KMS-11 (cell line): ENCODE data around the gene AFG3L2.

ENCODE experiments used
- H2AFZ ChIP-seq: fragments of 200-600 bp; sonication (generic); 2 replicates; pipeline ENCODE4 v1.6.1; 2016; ENCODE audit warnings: antibody characterized with exemption, mixed run types, low read depth
- H3K27ac ChIP-seq: fragments of 200-600 bp; sonication (generic); 2 replicates; pipeline ENCODE4 v1.6.1; 2016; ENCODE audit warnings: mild to moderate bottlenecking, mixed run types
- H3K27me3 ChIP-seq: fragments of 200-600 bp; sonication (generic); 2 replicates; pipeline ENCODE4 v1.6.1; 2017; ENCODE audit warnings: mild to moderate bottlenecking, low read depth, mixed run types, moderate library complexity; ENCODE audit not compliant: insufficient read depth
- H3K36me3 ChIP-seq: fragments of 200-600 bp; sonication (generic); 2 replicates; pipeline ENCODE4 v1.6.1; 2017; ENCODE audit warnings: mild to moderate bottlenecking, mixed run types; ENCODE audit not compliant: insufficient read depth
- H3K4me1 ChIP-seq: fragments of 200-600 bp; sonication (generic); 2 replicates; pipeline ENCODE4 v1.6.1; 2016; ENCODE audit warnings: mild to moderate bottlenecking, low read depth, mixed run types; ENCODE audit not compliant: poor library complexity, severe bottlenecking
- H3K4me2 ChIP-seq: fragments of 200-600 bp; sonication (generic); 2 replicates; pipeline ENCODE4 v1.7.0; 2016; ENCODE audit warnings: mild to moderate bottlenecking, mixed run types
- H3K4me3 ChIP-seq: fragments of 200-600 bp; sonication (generic); IDR thresholded peaks from 2 replicates; pipeline ENCODE4 v1.6.1; 2017; ENCODE audit warnings: low read depth, low read length, mixed read lengths; ENCODE audit not compliant: insufficient read depth
- H3K79me2 ChIP-seq: fragments of 200-600 bp; sonication (generic); 2 replicates; pipeline ENCODE4 v1.6.1; 2016; ENCODE audit warnings: low read depth, mixed run types; ENCODE audit not compliant: insufficient read depth
- H3K9ac ChIP-seq: fragments of 200-600 bp; sonication (generic); 2 replicates; pipeline ENCODE4 v1.6.1; 2016; ENCODE audit warnings: mild to moderate bottlenecking, mixed run types
- H4K20me1 ChIP-seq: fragments of 200-600 bp; sonication (generic); 2 replicates; pipeline ENCODE4 v1.6.1; 2016; ENCODE audit warnings: mild to moderate bottlenecking, mixed run types; ENCODE audit not compliant: insufficient read depth
- TF ChIP-seq, protein P1 (sequence below): fragments of 200-600 bp; sonication (generic); conservative IDR thresholded peaks from 2 replicates; pipeline ENCODE4 v1.6.1; 2017; ENCODE audit warnings: low read depth, mild to moderate bottlenecking, antibody characterized with exemption, low read length, moderate library complexity, mixed read lengths

Gene AFG3L2

DNA sequence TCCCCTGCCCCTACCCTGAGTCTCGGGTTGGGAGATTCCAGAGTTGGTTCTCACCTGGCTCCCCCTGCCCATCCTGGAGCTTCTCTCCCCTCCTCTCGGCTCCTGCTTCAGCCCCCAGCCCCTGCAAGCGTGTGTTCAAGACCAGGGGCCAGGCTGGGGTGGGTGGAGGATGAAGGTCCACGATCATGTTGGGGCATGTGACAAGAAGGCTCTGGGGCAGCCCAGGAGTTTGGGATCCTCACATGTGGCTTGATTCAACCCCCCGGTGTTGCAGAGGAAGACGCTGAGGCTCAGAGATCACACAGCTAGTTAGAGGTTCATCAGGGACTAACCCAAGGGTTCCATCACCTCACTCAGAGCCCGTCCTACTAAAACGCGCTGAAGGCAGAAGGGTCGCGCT, 83.2 kb downstream of the AFG3L2 start:
- TF ChIP-seq, protein P1, sequence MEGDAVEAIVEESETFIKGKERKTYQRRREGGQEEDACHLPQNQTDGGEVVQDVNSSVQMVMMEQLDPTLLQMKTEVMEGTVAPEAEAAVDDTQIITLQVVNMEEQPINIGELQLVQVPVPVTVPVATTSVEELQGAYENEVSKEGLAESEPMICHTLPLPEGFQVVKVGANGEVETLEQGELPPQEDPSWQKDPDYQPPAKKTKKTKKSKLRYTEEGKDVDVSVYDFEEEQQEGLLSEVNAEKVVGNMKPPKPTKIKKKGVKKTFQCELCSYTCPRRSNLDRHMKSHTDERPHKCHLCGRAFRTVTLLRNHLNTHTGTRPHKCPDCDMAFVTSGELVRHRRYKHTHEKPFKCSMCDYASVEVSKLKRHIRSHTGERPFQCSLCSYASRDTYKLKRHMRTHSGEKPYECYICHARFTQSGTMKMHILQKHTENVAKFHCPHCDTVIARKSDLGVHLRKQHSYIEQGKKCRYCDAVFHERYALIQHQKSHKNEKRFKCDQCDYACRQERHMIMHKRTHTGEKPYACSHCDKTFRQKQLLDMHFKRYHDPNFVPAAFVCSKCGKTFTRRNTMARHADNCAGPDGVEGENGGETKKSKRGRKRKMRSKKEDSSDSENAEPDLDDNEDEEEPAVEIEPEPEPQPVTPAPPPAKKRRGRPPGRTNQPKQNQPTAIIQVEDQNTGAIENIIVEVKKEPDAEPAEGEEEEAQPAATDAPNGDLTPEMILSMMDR: no peak
- Histone ChIP-seq H3K4me1 (no peaks in the 10 kb centered on the region), H3K79me2 (no peaks in the 10 kb centered on the region), H3K4me2 (no peak overlapping the region), H3K27ac (no peak overlapping the region), H3K9ac (no peak overlapping the region), H3K36me3 (no peaks in the 10 kb centered on the region), H4K20me1 (no peaks in the 10 kb centered on the region), H3K27me3 (no peaks in the 10 kb centered on the region), H3K4me3 (no peak overlapping the region), H2AFZ (no peak overlapping the region)

DNA sequence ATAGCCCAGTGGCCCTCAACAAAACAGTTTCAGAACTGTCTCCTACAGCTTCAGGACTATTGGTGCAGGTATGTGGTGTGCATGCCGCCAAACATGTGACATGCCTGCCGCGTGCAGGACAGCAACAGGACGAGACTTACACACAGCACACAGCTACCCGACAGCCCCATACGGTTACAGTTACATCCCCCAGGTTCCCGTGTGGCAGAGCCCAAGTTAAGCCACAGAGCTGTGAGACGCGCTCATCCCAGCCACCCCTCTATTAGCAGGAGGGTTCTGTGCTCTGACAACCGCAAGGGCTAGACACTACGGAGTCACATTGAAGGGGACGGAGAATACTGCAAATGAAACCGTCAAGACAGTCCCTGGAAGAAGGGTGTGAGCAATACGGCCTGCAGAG, 85.3 kb downstream of the AFG3L2 start:
- H3K79me2 ChIP-seq: no peaks in the 10 kb centered on the region
- no peak overlapping the region for H3K4me2 ChIP-seq
- no peak overlapping the region for H3K4me3 ChIP-seq
- no peaks in the 10 kb centered on the region for H3K4me1 ChIP-seq
- no peaks in the 10 kb centered on the region for H3K27me3 ChIP-seq
- H3K9ac ChIP-seq: no peak overlapping the region
- H2AFZ ChIP-seq: no peak overlapping the region
- no peaks in the 10 kb centered on the region for H3K36me3 ChIP-seq
- H3K27ac ChIP-seq: no peak overlapping the region
- TF ChIP-seq, protein P1: no peak
- no peaks in the 10 kb centered on the region for H4K20me1 ChIP-seq

DNA sequence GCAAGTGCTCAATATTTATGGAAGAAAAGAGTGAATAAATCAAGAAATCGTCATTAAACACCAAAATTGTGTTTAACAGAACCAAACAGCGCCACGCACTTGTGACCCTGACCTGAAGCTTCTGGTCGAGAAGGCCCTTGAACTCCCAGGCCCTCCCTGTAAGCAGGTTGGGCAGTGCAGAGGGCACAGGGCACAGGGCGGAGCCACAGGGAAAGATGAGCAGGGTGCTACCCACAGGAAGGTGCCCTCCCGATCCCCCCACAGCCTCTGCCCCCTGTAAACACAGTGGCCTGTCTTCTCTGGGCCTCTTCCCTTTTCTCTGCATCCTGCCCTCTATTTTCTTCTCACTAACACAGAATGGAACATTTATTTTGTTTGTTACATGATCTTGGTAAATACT, 85.9 kb downstream of the AFG3L2 start:
- Histone ChIP-seq H3K79me2 (no peaks in the 10 kb centered on the region), H3K9ac (no peak overlapping the region), H2AFZ (no peak overlapping the region), H3K27ac (no peak overlapping the region), H3K36me3 (no peaks in the 10 kb centered on the region), H3K4me3 (no peak overlapping the region), H4K20me1 (no peaks in the 10 kb centered on the region), H3K4me2 (no peak overlapping the region), H3K4me1 (no peaks in the 10 kb centered on the region), H3K27me3 (no peaks in the 10 kb centered on the region)
- TF ChIP-seq, protein P1: no peak

DNA sequence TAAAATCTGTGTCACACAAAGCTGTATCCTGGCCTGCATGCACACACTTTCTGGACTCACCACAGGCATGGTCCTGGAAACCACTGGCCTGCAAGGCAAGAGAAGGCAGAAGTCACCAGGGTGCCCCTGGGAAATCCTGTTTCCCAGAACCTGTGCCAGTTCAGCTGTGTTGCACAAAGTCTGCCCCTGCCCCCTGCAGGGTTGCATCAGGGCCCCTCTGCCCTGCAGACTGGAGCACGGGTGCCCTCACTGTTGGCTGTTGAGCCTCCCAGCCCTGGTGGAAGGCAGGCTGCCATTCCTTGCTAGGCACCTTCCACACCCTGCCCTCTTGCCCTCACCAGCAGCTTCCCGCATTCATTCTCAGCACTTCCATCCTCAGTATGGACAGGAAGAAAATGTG, 86.9 kb downstream of the AFG3L2 start:
- Histone ChIP-seq H3K79me2 (no peaks in the 10 kb centered on the region), H3K27ac (no peak overlapping the region), H3K36me3 (no peaks in the 10 kb centered on the region), H3K27me3 (no peaks in the 10 kb centered on the region), H3K4me3 (no peak overlapping the region), H3K4me1 (no peaks in the 10 kb centered on the region), H3K9ac (no peak overlapping the region), H2AFZ (no peak overlapping the region), H3K4me2 (no peak overlapping the region), H4K20me1 (no peaks in the 10 kb centered on the region)
- TF ChIP-seq, protein P1: no peak

DNA sequence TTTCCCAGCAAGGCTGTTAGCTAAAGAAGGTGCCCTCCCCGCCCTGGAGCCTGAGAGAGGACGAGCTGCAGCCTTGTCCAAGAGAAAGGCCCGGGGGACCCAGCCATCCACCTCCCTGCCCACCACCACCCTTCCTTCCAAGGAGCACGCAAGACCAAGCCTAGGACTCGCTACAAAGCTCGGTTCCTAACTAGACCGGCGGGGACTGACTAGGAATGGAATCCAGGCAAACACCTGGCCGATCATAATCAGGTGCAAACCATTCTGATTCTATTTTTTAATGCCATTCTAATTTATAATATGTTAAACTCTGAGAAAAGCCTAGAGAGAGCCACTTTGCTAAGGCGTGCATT, 88.6 kb downstream of the AFG3L2 start:
- Histone ChIP-seq H3K4me1 (no peaks in the 10 kb centered on the region), H3K36me3 (no peaks in the 10 kb centered on the region), H3K9ac (no peak overlapping the region), H2AFZ (no peak overlapping the region), H3K27me3 (no peaks in the 10 kb centered on the region), H3K79me2 (no peaks in the 10 kb centered on the region), H3K4me3 (no peak overlapping the region), H3K4me2 (no peak overlapping the region), H4K20me1 (no peaks in the 10 kb centered on the region), H3K27ac (no peak overlapping the region)
- TF ChIP-seq, protein P1: no peak
